Endodermal cell (in vitro differentiated cells): ENCODE data around the gene TTC13. TPM values are rescaled to one million over a fixed set of nuclear protein-coding genes. Genes with fewer than 3 reads are reported as not detected.
A peak's percentile ranks its signal among the peaks of the same experiment; 100 is the strongest.

Experiments used
- DNase-seq: peaks from one replicate; pipeline ENCODE4 v3.0.0-alpha.2; 2017
- H3K27ac ChIP-seq: 2 replicates; pipeline ENCODE4 v1.5.1; 2013; ENCODE audit warnings: mild to moderate bottlenecking, low read depth, low read length, moderate library complexity
- H3K27me3 ChIP-seq: 2 replicates; pipeline ENCODE4 v1.6.1; 2013; ENCODE audit warnings: mild to moderate bottlenecking, low read length, moderate library complexity; ENCODE audit not compliant: insufficient read depth, control insufficient read depth, poor library complexity, severe bottlenecking
- H3K36me3 ChIP-seq: 2 replicates; pipeline ENCODE4 v1.7.0; 2013; ENCODE audit warnings: mild to moderate bottlenecking, low read length, moderate library complexity; ENCODE audit not compliant: control insufficient read depth, insufficient read depth
- H3K4me1 ChIP-seq: one replicate; pipeline ENCODE4 v1.7.0; 2013; ENCODE audit warnings: low read length; ENCODE audit not compliant: control insufficient read depth, insufficient read depth
- H3K4me3 ChIP-seq: 2 replicates; pipeline ENCODE4 v1.5.1; 2013; ENCODE audit warnings: mild to moderate bottlenecking, low read length, moderate library complexity
- H3K9ac ChIP-seq: 2 replicates; pipeline ENCODE4 v1.6.1; 2013; ENCODE audit warnings: mild to moderate bottlenecking, low read length, moderate library complexity; ENCODE audit not compliant: poor library complexity, severe bottlenecking; ENCODE audit errors: extremely low read depth
- H3K9me3 ChIP-seq: 2 replicates; pipeline ENCODE4 v1.6.1; 2013; ENCODE audit warnings: mild to moderate bottlenecking, low read length, moderate library complexity; ENCODE audit not compliant: control insufficient read depth
- H3K27ac Mint-ChIP-seq: 2 replicates; pipeline ENCODE4 v1.8.0; 2020; ENCODE audit warnings: mixed read lengths
- H3K27me3 Mint-ChIP-seq: 2 replicates; pipeline ENCODE4 v1.8.0; 2021; ENCODE audit warnings: mild to moderate bottlenecking, mixed read lengths; ENCODE audit not compliant: insufficient read depth
- H3K36me3 Mint-ChIP-seq: 2 replicates; pipeline ENCODE4 v1.8.0; 2020; ENCODE audit warnings: low read depth, mixed read lengths
- H3K4me1 Mint-ChIP-seq: 2 replicates; pipeline ENCODE4 v1.8.0; 2020; ENCODE audit warnings: mixed read lengths
- H3K4me3 Mint-ChIP-seq: 2 replicates; pipeline ENCODE4 v1.8.0; 2020; ENCODE audit warnings: mild to moderate bottlenecking, moderate library complexity, mixed read lengths
- H3K9me3 Mint-ChIP-seq: 2 replicates; pipeline ENCODE4 v1.8.0; 2020; ENCODE audit warnings: mild to moderate bottlenecking, mixed read lengths
- CTCF ChIP-seq: fragments of 200-600 bp; sonication (generic); conservative IDR thresholded peaks from 2 replicates; pipeline ENCODE4 v1.5.0; 2021; ENCODE audit warnings: antibody characterized with exemption, mild to moderate bottlenecking
- WGBS, 2 experiments: methylation state at CpG; one replicate each; pipeline versions ENCODE4 v1.1.5 to v1.1.7; 2013; ENCODE audit warnings: missing lambda C conversion rate in 2 of 2, mixed read lengths in 1 of 2; ENCODE audit not compliant: insufficient coverage in 1 of 2, insufficient read length in 1 of 2; 5-methylcytosine and 5-hydroxymethylcytosine counted together
- total RNA-seq, 2 donors: library from RNA; stranded (reverse); fragmentation: NEBNext Ultra II Directional in 1 of 2; extraction: Animal tissue kit (Norgen Biotek cat#: 25700) in 1 of 2; gene quantifications; 2 replicates in 1 of 2; 3 replicates in 1 of 2; pipeline ENCODE4 v1.2.1, GENCODE V29; 2021

The TTC13 gene
- total RNA-seq, 2 donors from 2014 or later = 12.4 to 14.5 TPM

- H3K36me3 ChIP-seq = no peaks in the 10 kb centered on the region
- Mint-ChIP-seq H3K36me3 (no peaks in the 10 kb centered on the region), H3K27ac (peak overlapping the region; percentile 96), H3K27me3 (peaks cover 13% of the 10 kb centered on the region), H3K9me3 (no peaks in the 10 kb centered on the region), H3K4me3 (peak overlapping the region; percentile 84), H3K4me1 (peaks cover 30% of the 10 kb centered on the region)
- no peaks in the 10 kb centered on the region for H3K4me1 ChIP-seq
- H3K4me3 ChIP-seq = peak overlapping the region; percentile 79
- TF ChIP-seq CTCF = no peak
- no peaks in the 10 kb centered on the region for H3K9me3 ChIP-seq
- 8% methylated on average over 15 to 40 of the region's 40 CpGs for WGBS, 2 experiments
- peak overlapping the region; percentile 91 for H3K9ac ChIP-seq
- no peak for DNase-seq
- no peaks in the 10 kb centered on the region for H3K27me3 ChIP-seq
- peak overlapping the region; percentile 98 for H3K27ac ChIP-seq
These were observed 109.8 kb downstream of the TTC13 start for GRCh38 chr1:230868736-230869385.

- peaks cover 33% of the 10 kb centered on the region for H3K4me1 Mint-ChIP-seq
- peak within 1 kb of the TSS; percentile 96 for H3K27ac Mint-ChIP-seq
- no peaks in the 10 kb centered on the region for H3K36me3 Mint-ChIP-seq
- no peaks in the 10 kb centered on the region for H3K9me3 Mint-ChIP-seq
- 0% methylated on average over 29 to 92 of the region's 96 CpGs for WGBS, 2 experiments
- H3K9me3 ChIP-seq = no peaks in the 10 kb centered on the region
- peak within 1 kb of the TSS; percentile 98 for H3K27ac ChIP-seq
- DNase-seq = peak; percentile 97
- H3K36me3 ChIP-seq = no peaks in the 10 kb centered on the region
- peaks cover 13% of the 10 kb centered on the region for H3K27me3 Mint-ChIP-seq
- TF ChIP-seq CTCF = no peak
- peak within 1 kb of the TSS; percentile 97 for H3K4me3 ChIP-seq
- peak within 1 kb of the TSS; percentile 84 for H3K4me3 Mint-ChIP-seq
- peak within 1 kb of the TSS; percentile 91 for H3K9ac ChIP-seq
- H3K27me3 ChIP-seq = no peaks in the 10 kb centered on the region
- H3K4me1 ChIP-seq = no peaks in the 10 kb centered on the region
These were observed 110.5 kb downstream of the TTC13 start, which contains the start of gene C1orf198 for GRCh38 chr1:230867903-230868735. C1orf198 (minus strand) TSS chr1:230868521; CDS start chr1:230868512, 9 bp downstream.

- no peak for TF ChIP-seq CTCF
- no peak overlapping the region for H3K27ac Mint-ChIP-seq
- peaks cover 13% of the 10 kb centered on the region for H3K27me3 Mint-ChIP-seq
- WGBS, 2 experiments = 33 to 36% methylated on average over 16 to 17 of the region's 17 CpGs
- no peaks in the 10 kb centered on the region for H3K9me3 Mint-ChIP-seq
- no peak for DNase-seq
- peak overlapping the region; percentile 84 for H3K4me3 Mint-ChIP-seq
- Histone ChIP-seq H3K36me3 (peaks cover 4% of the 10 kb centered on the region), H3K9ac (peak overlapping the region; percentile 78), H3K27ac (no peak overlapping the region), H3K9me3 (no peaks in the 10 kb centered on the region), H3K27me3 (no peaks in the 10 kb centered on the region), H3K4me3 (peak overlapping the region; percentile 97), H3K4me1 (no peaks in the 10 kb centered on the region)
- H3K36me3 Mint-ChIP-seq = no peaks in the 10 kb centered on the region
- H3K4me1 Mint-ChIP-seq = peaks cover 33% of the 10 kb centered on the region
These were observed 111.4 kb downstream of the TTC13 start for GRCh38 chr1:230867101-230867902.
